HCT116 (cell line): ENCODE data around the gene KIAA0319L. TPM values are rescaled to one million over a fixed set of nuclear protein-coding genes. Genes with fewer than 3 reads are reported as not detected.
A peak's percentile ranks its signal among the peaks of the same experiment; 100 is the strongest.

Experiments used
- ATAC-seq: fragments of 200-7000 bp; cut with Tn5 transposase; 2 replicates; pipeline ENCODE4 v1.9.1; 2020; ENCODE audit warnings: mild to moderate bottlenecking, moderate library complexity
- BruUV-seq: library from RNA; stranded (reverse); fragments of 400-500 nt; replicated peaks from 2 replicates; lab custom pipeline; 2021; lab: Mats Ljungman, UMichigan
- CTCF ChIA-PET: fragments of 300-600 bp; sonication (Branson Sonifier 250); formaldehyde crosslinking; loops from one replicate; lab custom pipeline; 2021; ENCODE audit warnings: antibody characterized with exemption; lab: Charles Lee
- POLR2A ChIA-PET: fragments of 300-600, 350-600 bp; sonication (Branson Sonifier 250); formaldehyde crosslinking; loops from one replicate; lab custom pipeline; 2021; ENCODE audit warnings: antibody characterized with exemption; lab: Charles Lee
- RAD21 ChIA-PET, 2 experiments: fragments of 300-600 bp; sonication (Branson Sonifier 250); formaldehyde crosslinking; loops; one replicate each; lab custom pipeline; 2023; ENCODE audit warnings: low total read pairs in 2 of 2; ENCODE audit not compliant: uncharacterized antibody in 2 of 2, unreplicated experiment in 2 of 2, low non-redundant PET in 1 of 2; lab: Charles Lee
- DNase-seq: peaks from one replicate; pipeline ENCODE4 v3.0.0-alpha.2; 2010; ENCODE audit warnings: low read depth, low spot score
- H2AFZ ChIP-seq: fragments of 200-600 bp; shearing (Covaris generic), sonication (generic); 2 replicates; pipeline ENCODE4 v1.6.1; 2017; ENCODE audit warnings: low read depth, mixed run types, mixed read lengths, antibody characterized with exemption, low read length; ENCODE audit not compliant: poor library complexity, severe bottlenecking
- H3K27ac ChIP-seq: 2 replicates; pipeline ENCODE4 v1.5.1; 2012; ENCODE audit warnings: low read depth, low read length
- H3K27me3 ChIP-seq: fragments of 200-600 bp; sonication (generic); 2 replicates; pipeline ENCODE4 v1.6.1; 2016; ENCODE audit warnings: mixed run types, low read length, mixed read lengths; ENCODE audit not compliant: insufficient read depth
- H3K36me3 ChIP-seq, 2 experiments: fragments of 200-500 bp in 1 of 2; fragments of 200-600 bp in 1 of 2; sonication (Bioruptor generic) in 1 of 2; sonication (generic) in 1 of 2; 2 replicates each; pipeline versions ENCODE4 v1.5.1 to v1.6.1; 2014 to 2016; ENCODE audit warnings: low read length in 2 of 2, inconsistent platforms in 1 of 2, mixed read lengths in 1 of 2, mixed run types in 1 of 2; ENCODE audit not compliant: insufficient read depth in 2 of 2, control insufficient read depth in 1 of 2
- H3K4me1 ChIP-seq, 2 experiments: fragments of 200-600 bp in 1 of 2; sonication (generic) in 1 of 2; 2 replicates each; pipeline versions ENCODE4 v1.5.1 to v1.6.1; 2012 to 2017; ENCODE audit warnings: low read length in 2 of 2, inconsistent platforms in 1 of 2, mild to moderate bottlenecking in 1 of 2, mixed read lengths in 1 of 2, mixed run types in 1 of 2, moderate library complexity in 1 of 2; ENCODE audit not compliant: insufficient read depth in 2 of 2, control insufficient read depth in 1 of 2
- H3K4me2 ChIP-seq: fragments of 200-600 bp; sonication (generic); 2 replicates; pipeline ENCODE4 v1.6.1; 2017; ENCODE audit warnings: mixed run types, low read length, mixed read lengths
- H3K4me3 ChIP-seq, 2 experiments: fragments of 200-600 bp in 1 of 2; sonication (generic) in 1 of 2; replicated peaks in 1 of 2; 2 replicates each; pipeline ENCODE4 v1.5.1; 2011 to 2016; ENCODE audit warnings: low read length in 2 of 2, control low read depth in 1 of 2, low read depth in 1 of 2, mild to moderate bottlenecking in 1 of 2, mixed read lengths in 1 of 2, mixed run types in 1 of 2
- H3K79me2 ChIP-seq: fragments of 200-600 bp; sonication (generic); 2 replicates; pipeline ENCODE4 v1.6.1; 2017; ENCODE audit warnings: mild to moderate bottlenecking, mixed run types, low read length, moderate library complexity, mixed read lengths; ENCODE audit not compliant: insufficient read depth
- H3K9ac ChIP-seq: fragments of 200-600 bp; sonication (generic); 2 replicates; pipeline ENCODE4 v1.6.1; 2016; ENCODE audit warnings: low read length, mixed read lengths
- H3K9me2 ChIP-seq: fragments of 200-600 bp; sonication (generic), shearing (Covaris generic); 2 replicates; pipeline ENCODE4 v1.6.1; 2017; ENCODE audit warnings: mixed run types, mild to moderate bottlenecking, moderate library complexity; ENCODE audit not compliant: insufficient read depth
- H3K9me3 ChIP-seq, 2 experiments: fragments of 200-500 bp in 1 of 2; fragments of 200-600 bp in 1 of 2; sonication (Bioruptor generic) in 1 of 2; sonication (generic) in 1 of 2; 2 replicates each; pipeline ENCODE4 v1.6.1; 2014 to 2017; ENCODE audit warnings: low read length in 2 of 2, mixed read lengths in 2 of 2, inconsistent platforms in 1 of 2, low read depth in 1 of 2, mild to moderate bottlenecking in 1 of 2, mixed run types in 1 of 2, moderate library complexity in 1 of 2; ENCODE audit not compliant: control insufficient read depth in 1 of 2, insufficient read depth in 1 of 2
- H4K20me1 ChIP-seq: fragments of 200-600 bp; sonication (generic), shearing (Covaris generic); 2 replicates; pipeline ENCODE4 v1.6.1; 2017; ENCODE audit warnings: mixed run types, mild to moderate bottlenecking, moderate library complexity; ENCODE audit not compliant: insufficient read depth
- EGR1 ChIP-seq: IDR thresholded peaks from 2 replicates; pipeline ENCODE4 v1.6.1; 2012; ENCODE audit warnings: low read depth
- FOSL1 ChIP-seq: IDR thresholded peaks from 2 replicates; pipeline ENCODE4 v1.6.1; 2012; ENCODE audit warnings: low read depth
- POLR2A ChIP-seq: IDR thresholded peaks from 2 replicates; pipeline ENCODE4 v1.7.0; 2011; ENCODE audit warnings: borderline replicate concordance; ENCODE audit not compliant: insufficient read depth, insufficient read length; ENCODE audit errors: extremely low read depth
- RAD21 ChIP-seq: IDR thresholded peaks from 2 replicates; pipeline ENCODE4 v1.6.1; 2012; ENCODE audit warnings: low read depth, mild to moderate bottlenecking
- REST ChIP-seq: IDR thresholded peaks from 2 replicates; pipeline ENCODE4 v1.6.1; 2012; ENCODE audit warnings: low read depth
- SP1 ChIP-seq: IDR thresholded peaks from 2 replicates; pipeline ENCODE4 v1.6.1; 2012; ENCODE audit warnings: low read depth
- SRF ChIP-seq: IDR thresholded peaks from 2 replicates; pipeline ENCODE4 v1.6.1; 2012; ENCODE audit warnings: low read depth
- ZBTB33 ChIP-seq: IDR thresholded peaks from 2 replicates; pipeline ENCODE4 v1.6.1; 2011; ENCODE audit warnings: mild to moderate bottlenecking, low read length, moderate library complexity; ENCODE audit not compliant: insufficient replicate concordance; ENCODE audit errors: extremely low read depth
- ZNF274 ChIP-seq: fragments of 200-500 bp; sonication (Bioruptor generic); IDR thresholded peaks from 2 replicates; pipeline ENCODE4 v1.6.1; 2014; ENCODE audit warnings: mild to moderate bottlenecking, low read depth, low read length, inconsistent platforms
- intact Hi-C: fragments of 100-400 bp; cut with micrococcal nuclease; formaldehyde crosslinking; loops from 2 replicates; pipeline ENCODE4 v1.10.0; 2022
- total RNA-seq: library from RNA; stranded (reverse); gene quantifications from one replicate; pipeline ENCODE4 v1.2.1, GENCODE V29; 2021; ENCODE audit not compliant: unreplicated experiment
- TF ChIP-seq, protein P1 (sequence below): IDR thresholded peaks from 2 replicates; pipeline ENCODE4 v1.6.1; 2012

Gene KIAA0319L
- total RNA-seq, 1 experiment from 2014 or later, result 35.6 TPM

GRCh38 chr1:35575416-35575958, 18.3 kb upstream of the KIAA0319L start:
- no peaks in the 10 kb centered on the region for H3K79me2 ChIP-seq
- no peak overlapping the region for H3K4me3 ChIP-seq
- intact Hi-C loops, result no loop called here
- TSS peak; percentile 63 for BruUV-seq
- H4K20me1 ChIP-seq, result no peaks in the 10 kb centered on the region
- ATAC-seq, result no peak
- peaks cover 12 to 29% of the 10 kb centered on the region in 2 experiments; a peak in 3 of 4 replicates for H3K4me1 ChIP-seq
- no peak overlapping the region for H2AFZ ChIP-seq
- H3K27ac ChIP-seq, result no peak overlapping the region
- H3K9me3 ChIP-seq, result no peaks in the 10 kb centered on the region
- H3K27me3 ChIP-seq, result no peaks in the 10 kb centered on the region
- ChIA-PET RAD21 (no interaction called here), CTCF (no interaction called here), POLR2A (no interaction called here)
- no peak for DNase-seq
- H3K4me2 ChIP-seq, result no peak overlapping the region
- no peaks in the 10 kb centered on the region for H3K9me2 ChIP-seq
- no peak for TF ChIP-seq EGR1
- TF ChIP-seq RAD21, result no peak
- no peak for TF ChIP-seq REST
- no peak for TF ChIP-seq SP1
- TF ChIP-seq ZBTB33, result no peak
- TF ChIP-seq POLR2A, result no peak
- no peak for TF ChIP-seq FOSL1
- TF ChIP-seq SRF, result no peak
- no peak for TF ChIP-seq ZNF274
- TF ChIP-seq, protein P1, sequence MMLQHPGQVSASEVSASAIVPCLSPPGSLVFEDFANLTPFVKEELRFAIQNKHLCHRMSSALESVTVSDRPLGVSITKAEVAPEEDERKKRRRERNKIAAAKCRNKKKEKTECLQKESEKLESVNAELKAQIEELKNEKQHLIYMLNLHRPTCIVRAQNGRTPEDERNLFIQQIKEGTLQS, result no peak
- H3K36me3 ChIP-seq, result no peaks in the 10 kb centered on the region
- no peak overlapping the region for H3K9ac ChIP-seq
